Measurements from ENCODE around the gene DLGAP1. TPM values are rescaled to one million over a fixed set of nuclear protein-coding genes. Genes with fewer than 3 reads are reported as not detected.

The DLGAP1 gene
- polyA plus RNA-seq, 1 of the 3 experiments (the other 2 are of a cell fraction): not detected

DNA sequence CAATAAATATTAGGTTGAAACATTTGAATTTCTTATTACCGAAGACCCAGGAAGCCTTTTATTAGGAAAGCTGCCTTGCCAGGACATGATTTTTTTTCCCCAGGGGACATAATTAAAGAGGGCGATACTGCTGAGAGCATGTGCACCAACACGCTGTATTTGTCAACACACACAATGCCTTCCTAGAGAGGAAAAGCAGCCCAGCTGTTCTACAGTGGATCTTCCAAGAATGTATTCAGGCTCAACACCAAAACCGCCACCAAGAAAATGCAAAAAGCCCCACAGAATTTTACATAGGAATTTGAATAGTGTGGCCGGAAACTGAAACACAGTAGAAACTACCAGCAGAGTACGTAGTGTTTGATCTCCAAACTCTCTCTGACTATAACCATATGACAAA is 320.4 kb downstream of the DLGAP1 start:
- H3K9ac ChIP-seq: no peak overlapping the region
- TF ChIP-seq GATA2 (CRISPR knock-in tag; IDR thresholded peaks at IDR 0.05) (no peak), TCF12 (IDR thresholded peaks at IDR 0.05) (no peak), JUND (IDR thresholded peaks at IDR 0.05) (no peak), FOXJ3 (CRISPR knock-in tag; IDR thresholded peaks at IDR 0.05) (no peak), CHD2 (IDR thresholded peaks at IDR 0.05; ENCODE audit: low read length, partially characterized antibody) (no peak), RCOR1 (IDR thresholded peaks at IDR 0.05; ENCODE audit: low read length) (no peak), POLR2AphosphoS5 (IDR thresholded peaks at IDR 0.05; ENCODE audit: low read depth, low read length) (no peak), GABPA (IDR thresholded peaks at IDR 0.05; ENCODE audit: low read depth) (no peak), NFIC (IDR thresholded peaks at IDR 0.05; ENCODE audit: borderline replicate concordance) (no peak), RFX5 (IDR thresholded peaks at IDR 0.05; ENCODE audit: low read length) (no peak), EP300 (IDR thresholded peaks at IDR 0.05; ENCODE audit: borderline replicate concordance in 1 of 2, low read depth in 1 of 2, low read length in 1 of 2) (no peak), YY1 (IDR thresholded peaks at IDR 0.05; ENCODE audit: low read depth) (no peak), TAF1 (IDR thresholded peaks at IDR 0.05; ENCODE audit: borderline replicate concordance, low read depth, low read length) (no peak), NRF1 (IDR thresholded peaks at IDR 0.05; ENCODE audit: low read depth, low read length) (no peak)
- TF ChIP-seq, protein P1, sequence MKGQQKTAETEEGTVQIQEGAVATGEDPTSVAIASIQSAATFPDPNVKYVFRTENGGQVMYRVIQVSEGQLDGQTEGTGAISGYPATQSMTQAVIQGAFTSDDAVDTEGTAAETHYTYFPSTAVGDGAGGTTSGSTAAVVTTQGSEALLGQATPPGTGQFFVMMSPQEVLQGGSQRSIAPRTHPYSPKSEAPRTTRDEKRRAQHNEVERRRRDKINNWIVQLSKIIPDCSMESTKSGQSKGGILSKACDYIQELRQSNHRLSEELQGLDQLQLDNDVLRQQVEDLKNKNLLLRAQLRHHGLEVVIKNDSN (IDR thresholded peaks at IDR 0.05; ENCODE audit: borderline replicate concordance, low read depth): no peak
- ChIA-PET CTCF (no interaction called here), POLR2A (no interaction called here)
- H2AFZ ChIP-seq (ENCODE audit: low read depth): no peak overlapping the region
- no peaks in the 10 kb centered on the region for H3K9me2 ChIP-seq
- no peaks in the 10 kb centered on the region for H3K9me3 ChIP-seq
- H3F3A ChIP-seq (replicated peaks; ENCODE audit: insufficient read depth): no peaks in the 10 kb centered on the region
- H3K4me1 ChIP-seq (ENCODE audit: control insufficient read depth in 1 of 2, insufficient read depth in 2 of 2, low read depth in 1 of 2, low read length in 1 of 2): peaks cover 0 to 7% of the 10 kb centered on the region in 2 experiments; a peak in 1 of 4 replicates
- no peak overlapping the region for H3K4me2 ChIP-seq
- H4K20me1 ChIP-seq (ENCODE audit: insufficient read depth): no peaks in the 10 kb centered on the region
- WGBS (ENCODE audit: low lambda C conversion rate): 16% methylated on average over 6 of the region's 6 CpGs
- no peak overlapping the region for H3K4me3 ChIP-seq (ENCODE audit: low read depth in 2 of 2, low read length in 1 of 2)
- H3K27me3 ChIP-seq (ENCODE audit: insufficient read depth): no peaks in the 10 kb centered on the region
- no peak for DNase-seq
- H3K36me3 ChIP-seq (replicated peaks in 1 of 2; ENCODE audit: control insufficient read depth in 1 of 2, insufficient read depth in 2 of 2, low read length in 1 of 2): no peaks in the 10 kb centered on the region
- H3K79me2 ChIP-seq (ENCODE audit: insufficient read depth): no peaks in the 10 kb centered on the region
- H3K27ac ChIP-seq (ENCODE audit: low read depth in 2 of 2, low read length in 1 of 2): no peak overlapping the region

GRCh38 chr18:4130734-4131719 is 324.1 kb downstream of the DLGAP1 start:
- ChIA-PET POLR2A (no interaction called here), CTCF (interaction anchor here (1.0 to 1.4 kb wide), 2 partner anchors 13 to 24 kb away, joined by 3 to 4 read pairs; no protein-coding TSS in a partner anchor)
- H3K9me2 ChIP-seq: no peaks in the 10 kb centered on the region
- WGBS (ENCODE audit: low lambda C conversion rate): 5% methylated on average over 12 of the region's 12 CpGs
- DNase-seq: no peak
- H3K9ac ChIP-seq: no peak overlapping the region
- H3K9me3 ChIP-seq: no peaks in the 10 kb centered on the region
- H4K20me1 ChIP-seq (ENCODE audit: insufficient read depth): no peaks in the 10 kb centered on the region
- H3K27ac ChIP-seq (ENCODE audit: low read depth in 2 of 2, low read length in 1 of 2): no peak overlapping the region
- H3K4me2 ChIP-seq: no peak overlapping the region
- no peaks in the 10 kb centered on the region for H3F3A ChIP-seq (replicated peaks; ENCODE audit: insufficient read depth)
- H3K36me3 ChIP-seq (replicated peaks in 1 of 2; ENCODE audit: control insufficient read depth in 1 of 2, insufficient read depth in 2 of 2, low read length in 1 of 2): no peaks in the 10 kb centered on the region
- no peak overlapping the region for H2AFZ ChIP-seq (ENCODE audit: low read depth)
- H3K27me3 ChIP-seq (ENCODE audit: insufficient read depth): no peaks in the 10 kb centered on the region
- H3K4me3 ChIP-seq (ENCODE audit: low read depth in 2 of 2, low read length in 1 of 2): no peak overlapping the region
- no peaks in the 10 kb centered on the region for H3K79me2 ChIP-seq (ENCODE audit: insufficient read depth)
- peaks cover 0 to 7% of the 10 kb centered on the region in 2 experiments; a peak in 1 of 4 replicates for H3K4me1 ChIP-seq (ENCODE audit: control insufficient read depth in 1 of 2, insufficient read depth in 2 of 2, low read depth in 1 of 2, low read length in 1 of 2)
- TF ChIP-seq MEF2A (IDR thresholded peaks at IDR 0.05; ENCODE audit: borderline replicate concordance, low read depth): no peak
- no peak for TF ChIP-seq RAD21 (IDR thresholded peaks at IDR 0.05; ENCODE audit: low read length)
- TF ChIP-seq, protein P2, sequence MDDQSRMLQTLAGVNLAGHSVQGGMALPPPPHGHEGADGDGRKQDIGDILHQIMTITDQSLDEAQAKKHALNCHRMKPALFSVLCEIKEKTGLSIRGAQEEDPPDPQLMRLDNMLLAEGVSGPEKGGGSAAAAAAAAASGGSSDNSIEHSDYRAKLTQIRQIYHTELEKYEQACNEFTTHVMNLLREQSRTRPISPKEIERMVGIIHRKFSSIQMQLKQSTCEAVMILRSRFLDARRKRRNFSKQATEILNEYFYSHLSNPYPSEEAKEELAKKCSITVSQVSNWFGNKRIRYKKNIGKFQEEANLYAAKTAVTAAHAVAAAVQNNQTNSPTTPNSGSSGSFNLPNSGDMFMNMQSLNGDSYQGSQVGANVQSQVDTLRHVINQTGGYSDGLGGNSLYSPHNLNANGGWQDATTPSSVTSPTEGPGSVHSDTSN (IDR thresholded peaks at IDR 0.05): no peak
- TF ChIP-seq FOXM1 (IDR thresholded peaks at IDR 0.05; ENCODE audit: low read depth): no peak
- TF ChIP-seq EP300 (IDR thresholded peaks at IDR 0.05; ENCODE audit: borderline replicate concordance in 1 of 2, low read depth in 1 of 2, low read length in 1 of 2): no peak
- TF ChIP-seq, protein P3, sequence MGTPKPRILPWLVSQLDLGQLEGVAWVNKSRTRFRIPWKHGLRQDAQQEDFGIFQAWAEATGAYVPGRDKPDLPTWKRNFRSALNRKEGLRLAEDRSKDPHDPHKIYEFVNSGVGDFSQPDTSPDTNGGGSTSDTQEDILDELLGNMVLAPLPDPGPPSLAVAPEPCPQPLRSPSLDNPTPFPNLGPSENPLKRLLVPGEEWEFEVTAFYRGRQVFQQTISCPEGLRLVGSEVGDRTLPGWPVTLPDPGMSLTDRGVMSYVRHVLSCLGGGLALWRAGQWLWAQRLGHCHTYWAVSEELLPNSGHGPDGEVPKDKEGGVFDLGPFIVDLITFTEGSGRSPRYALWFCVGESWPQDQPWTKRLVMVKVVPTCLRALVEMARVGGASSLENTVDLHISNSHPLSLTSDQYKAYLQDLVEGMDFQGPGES (IDR thresholded peaks at IDR 0.05; ENCODE audit: low read depth, low read length): no peak
- TF ChIP-seq ZBTB33 (IDR thresholded peaks at IDR 0.05; ENCODE audit: borderline replicate concordance, low read depth): no peak
